Measurements from ENCODE around the gene ZNF692.

Gene ZNF692

GRCh38 chr1:248881261-248881660, 22.4 kb upstream of the ZNF692 start:
- no peak for DNase-seq

- DNase-seq: peak; percentile 81
These were observed 15.2 kb upstream of the ZNF692 start for GRCh38 chr1:248873993-248874533.

- peak; percentile 81 for DNase-seq
These were observed 14.6 kb upstream of the ZNF692 start for GRCh38 chr1:248873409-248873992.

- DNase-seq: peak; percentile 49
These were observed 14.0 kb upstream of the ZNF692 start for GRCh38 chr1:248872752-248873408.

GRCh38 chr1:248871837-248872401, 13.0 kb upstream of the ZNF692 start:
- DNase-seq: no peak

- DNase-seq: peak; percentile 41
These were observed 4.4 kb upstream of the ZNF692 start for GRCh38 chr1:248862998-248863881.

- no peak for DNase-seq
These were observed 3.8 kb upstream of the ZNF692 start for GRCh38 chr1:248862695-248862997.

- DNase-seq: no peak
These were observed 2.7 kb upstream of the ZNF692 start for GRCh38 chr1:248861616-248862015.

- no peak for DNase-seq
These were observed 1.1 kb upstream of the ZNF692 start for GRCh38 chr1:248860007-248860406.

- peak; percentile 26 for DNase-seq
These were observed 592 bp downstream of the ZNF692 start for GRCh38 chr1:248858096-248858890.

GRCh38 chr1:248857749-248858095, 1.2 kb downstream of the ZNF692 start:
- DNase-seq: no peak

GRCh38 chr1:248857201-248857600, 1.7 kb downstream of the ZNF692 start:
- no peak for DNase-seq

- DNase-seq: no peak
These were observed 2.7 kb downstream of the ZNF692 start for GRCh38 chr1:248856176-248856575.

GRCh38 chr1:248855580-248855979, 3.3 kb downstream of the ZNF692 start:
- no peak for DNase-seq

- no peak for DNase-seq
These were observed 5.1 kb downstream of the ZNF692 start for GRCh38 chr1:248853663-248854375.

- no peak for DNase-seq
These were observed 6.1 kb downstream of the ZNF692 start for GRCh38 chr1:248852481-248853405.

- no peak for DNase-seq
These were observed 7.5 kb downstream of the ZNF692 start for GRCh38 chr1:248851390-248851789.

- no peak for DNase-seq
These were observed 8.2 kb downstream of the ZNF692 start for GRCh38 chr1:248850536-248851251.

- no peak for DNase-seq
These were observed 8.8 kb downstream of the ZNF692 start for GRCh38 chr1:248850124-248850523.

GRCh38 chr1:248849637-248850036, 9.2 kb downstream of the ZNF692 start:
- DNase-seq: no peak

Measured in NCI-H2029 treated with DMSO at 0.1 percent for 48 hours (cell line).